ENCODE results near the gene CYP2W1. TPM values are rescaled to one million over a fixed set of nuclear protein-coding genes. Genes with fewer than 3 reads are reported as not detected.
"Not testable (repeated sequence)": the region's sequence is repeated elsewhere in the genome, so short reads cannot be mapped to it uniquely, and the experiment has no call there.

The CYP2W1 gene
- total and polyA plus RNA-seq, 8 donors: 0.12 to 0.76 (median 0.35) TPM; not detected in 1

DNA sequence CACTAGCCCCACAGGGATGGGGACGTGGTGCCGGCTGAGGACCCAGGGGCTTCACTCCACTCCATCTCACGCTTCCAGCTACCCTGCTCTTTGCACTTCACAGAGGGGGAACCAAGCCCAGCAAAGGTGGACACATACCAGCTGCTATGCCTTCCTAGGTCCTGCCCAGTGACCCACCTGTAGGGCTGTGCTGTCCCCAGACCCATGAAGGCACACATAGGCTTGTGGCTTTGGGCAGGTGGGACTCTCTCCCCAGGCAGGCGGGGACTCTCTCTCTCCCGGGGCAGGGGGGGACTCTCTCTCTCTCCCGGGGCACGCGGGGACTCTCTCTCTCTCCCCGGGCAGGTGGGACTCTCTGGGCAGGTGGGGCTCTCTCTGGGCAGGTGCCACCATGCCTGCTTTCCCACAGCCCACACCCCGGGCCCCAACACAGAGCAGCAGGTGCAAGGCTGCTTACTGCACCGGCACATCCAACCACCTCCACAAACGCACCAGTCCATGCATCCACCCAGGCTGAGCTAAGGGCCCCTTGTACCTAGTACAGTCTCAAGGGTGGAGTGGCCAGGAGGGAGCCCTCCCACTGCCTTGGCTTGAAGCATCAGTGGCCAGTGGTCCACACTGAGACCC lies 47.6 kb downstream of the CYP2W1 start:
- Histone ChIP-seq H3K4me1 (peaks cover 6 to 18% (median 9%) of the 10 kb centered on the region in 3 donors), H3K4me3 (no peak overlapping the region), H3K27me3 (no peaks in the 10 kb centered on the region), H3K36me3 (no peaks in the 10 kb centered on the region), H3K9me3 (no peaks in the 10 kb centered on the region), H3K27ac (no peak overlapping the region)
- FAIRE-seq (no peak), DNase-seq (peak in 2 of 6 donors; percentile 31 to 63), ATAC-seq (no peak)
- 85 to 86% methylated on average over 12 of the region's 12 CpGs for WGBS, 2 donors
- intact Hi-C loops (cut with DNase I): no loop called here
- TF ChIP-seq, protein P1, sequence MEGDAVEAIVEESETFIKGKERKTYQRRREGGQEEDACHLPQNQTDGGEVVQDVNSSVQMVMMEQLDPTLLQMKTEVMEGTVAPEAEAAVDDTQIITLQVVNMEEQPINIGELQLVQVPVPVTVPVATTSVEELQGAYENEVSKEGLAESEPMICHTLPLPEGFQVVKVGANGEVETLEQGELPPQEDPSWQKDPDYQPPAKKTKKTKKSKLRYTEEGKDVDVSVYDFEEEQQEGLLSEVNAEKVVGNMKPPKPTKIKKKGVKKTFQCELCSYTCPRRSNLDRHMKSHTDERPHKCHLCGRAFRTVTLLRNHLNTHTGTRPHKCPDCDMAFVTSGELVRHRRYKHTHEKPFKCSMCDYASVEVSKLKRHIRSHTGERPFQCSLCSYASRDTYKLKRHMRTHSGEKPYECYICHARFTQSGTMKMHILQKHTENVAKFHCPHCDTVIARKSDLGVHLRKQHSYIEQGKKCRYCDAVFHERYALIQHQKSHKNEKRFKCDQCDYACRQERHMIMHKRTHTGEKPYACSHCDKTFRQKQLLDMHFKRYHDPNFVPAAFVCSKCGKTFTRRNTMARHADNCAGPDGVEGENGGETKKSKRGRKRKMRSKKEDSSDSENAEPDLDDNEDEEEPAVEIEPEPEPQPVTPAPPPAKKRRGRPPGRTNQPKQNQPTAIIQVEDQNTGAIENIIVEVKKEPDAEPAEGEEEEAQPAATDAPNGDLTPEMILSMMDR (IDR thresholded peaks at IDR 0.05): no peak

DNA sequence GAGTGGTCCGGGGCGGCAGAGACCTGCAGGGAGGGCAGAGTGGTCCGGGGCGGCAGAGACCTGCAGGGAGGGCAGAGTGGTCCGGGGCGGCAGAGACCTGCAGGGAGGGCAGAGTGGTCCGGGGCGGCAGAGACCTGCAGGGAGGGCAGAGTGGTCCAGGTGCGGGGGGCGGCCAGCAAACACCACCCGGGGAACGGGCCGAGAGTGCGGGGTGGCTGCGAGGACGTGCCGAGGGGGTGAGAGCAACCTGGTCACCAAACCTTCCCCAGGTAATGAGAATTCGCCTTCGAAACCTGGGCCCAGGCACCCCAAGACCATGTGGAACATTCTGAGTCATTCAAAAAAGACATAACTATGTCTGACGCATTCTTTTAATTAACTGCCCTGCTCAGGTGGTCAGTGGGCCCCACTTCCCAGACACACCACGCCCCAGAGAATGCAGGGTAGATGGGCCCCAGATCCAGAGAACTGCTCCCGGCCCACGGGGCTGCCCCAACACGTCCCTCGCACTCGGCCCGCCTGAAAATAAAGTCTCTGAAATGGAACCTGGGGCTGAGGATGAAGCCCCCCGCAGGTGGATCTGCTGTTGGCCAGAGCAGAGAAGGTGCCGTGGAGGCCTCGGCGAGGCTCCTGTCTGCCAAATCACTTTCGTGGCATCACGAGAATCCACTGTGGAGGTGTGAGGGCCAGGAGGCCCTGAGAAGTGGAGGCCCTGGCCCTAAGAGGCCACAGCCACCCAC lies 48.9 kb downstream of the CYP2W1 start:
- intact Hi-C loops (cut with DNase I): no loop called here
- Histone ChIP-seq H3K4me3 (no peak overlapping the region), H3K27ac (no peak overlapping the region), H3K27me3 (no peaks in the 10 kb centered on the region), H3K9me3 (no peaks in the 10 kb centered on the region), H3K36me3 (no peaks in the 10 kb centered on the region), H3K4me1 (peaks cover 6 to 7% (median 7%) of the 10 kb centered on the region in 3 donors)
- 94% methylated on average over 27 to 29 of the region's 33 CpGs for WGBS, 2 donors
- TF ChIP-seq, protein P1 (IDR thresholded peaks at IDR 0.05): no peak
- ATAC-seq: no peak
- FAIRE-seq: no peak
- peak in 2 of 6 donors; percentile 17 to 54 for DNase-seq

DNA sequence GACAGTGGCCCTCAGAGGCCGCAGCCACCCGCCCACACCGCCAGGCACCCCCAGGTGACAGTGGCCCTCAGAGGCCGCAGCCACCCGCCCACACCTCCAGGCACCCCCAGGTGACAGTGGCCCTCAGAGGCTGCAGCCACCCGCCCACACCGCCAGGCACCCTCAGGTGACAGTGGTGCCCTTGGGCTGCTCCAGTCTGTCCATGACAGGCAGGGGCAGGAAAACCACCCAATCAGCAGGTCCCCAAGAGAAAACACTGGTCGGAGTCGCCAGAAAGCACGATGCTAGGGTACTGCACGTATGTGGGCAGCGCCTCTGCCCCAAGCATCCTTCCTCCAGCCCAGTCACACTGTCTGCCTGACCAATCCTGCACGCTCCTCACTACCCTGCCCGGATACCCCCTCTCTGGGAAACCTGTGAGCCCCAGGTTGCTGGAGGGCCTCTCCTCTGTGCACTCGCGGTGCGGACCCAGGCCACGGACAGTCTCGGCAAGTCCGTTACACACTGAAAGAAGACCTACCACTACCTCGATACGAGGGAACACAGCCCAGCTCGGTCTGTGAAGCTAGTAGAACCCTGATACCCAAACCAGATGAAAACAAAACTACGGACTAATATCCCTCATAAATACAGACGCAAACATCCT lies 49.7 kb downstream of the CYP2W1 start:
- no peaks in the 10 kb centered on the region for H3K9me3 ChIP-seq
- FAIRE-seq: no peak
- H3K27ac ChIP-seq: no peak overlapping the region
- no peaks in the 10 kb centered on the region for H3K27me3 ChIP-seq
- H3K4me1 ChIP-seq: peaks cover 6 to 7% (median 6%) of the 10 kb centered on the region in 3 donors
- DNase-seq: peak in 2 of 6 donors; percentile 19 to 49
- TF ChIP-seq, protein P1 (IDR thresholded peaks at IDR 0.05): no peak
- no peak for ATAC-seq
- H3K4me3 ChIP-seq: no peak overlapping the region
- 92 to 95% methylated on average over 20 to 25 of the region's 25 CpGs for WGBS, 2 donors
- intact Hi-C loops (cut with DNase I): no loop called here
- H3K36me3 ChIP-seq: no peaks in the 10 kb centered on the region

DNA sequence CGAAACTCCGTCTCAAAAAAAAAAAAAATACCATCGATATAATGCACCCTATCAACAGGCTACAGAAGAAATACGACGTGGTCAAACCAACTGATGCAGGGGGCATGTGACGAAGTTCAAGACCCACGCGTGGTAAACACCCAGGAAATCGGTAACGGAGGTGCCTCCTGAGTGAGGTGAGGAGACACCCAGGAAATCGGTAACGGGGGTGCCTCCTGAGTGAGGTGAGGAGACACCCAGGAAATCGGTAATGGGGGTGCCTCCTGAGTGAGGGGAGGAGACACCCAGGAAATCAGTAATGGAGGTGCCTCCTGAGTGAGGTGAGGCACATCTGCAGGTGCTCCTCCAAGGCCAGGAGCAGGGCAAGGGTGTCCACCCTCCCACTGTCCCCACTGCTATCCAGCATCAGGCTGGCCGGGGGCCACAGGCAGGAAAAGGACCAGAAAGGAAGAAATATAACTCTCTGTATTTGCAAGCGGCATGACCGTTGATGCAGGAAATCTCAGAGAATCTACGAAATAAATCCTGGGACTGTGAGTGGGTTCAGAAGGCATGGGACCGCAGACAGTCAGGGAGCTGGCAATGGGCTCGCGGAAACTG lies 50.7 kb downstream of the CYP2W1 start:
- TF ChIP-seq, protein P1 (IDR thresholded peaks at IDR 0.05): no peak
- Histone ChIP-seq H3K4me1 (peaks cover 6 to 7% (median 6%) of the 10 kb centered on the region in 3 donors), H3K36me3 (no peaks in the 10 kb centered on the region), H3K9me3 (no peaks in the 10 kb centered on the region), H3K27ac (no peak overlapping the region), H3K27me3 (no peaks in the 10 kb centered on the region), H3K4me3 (no peak overlapping the region)
- FAIRE-seq: no peak
- intact Hi-C loops (cut with DNase I): no loop called here
- ATAC-seq: no peak
- peak in 1 of 6 donors; percentile 20 for DNase-seq
- 92 to 97% methylated on average over 20 of the region's 20 CpGs for WGBS, 2 donors

DNA sequence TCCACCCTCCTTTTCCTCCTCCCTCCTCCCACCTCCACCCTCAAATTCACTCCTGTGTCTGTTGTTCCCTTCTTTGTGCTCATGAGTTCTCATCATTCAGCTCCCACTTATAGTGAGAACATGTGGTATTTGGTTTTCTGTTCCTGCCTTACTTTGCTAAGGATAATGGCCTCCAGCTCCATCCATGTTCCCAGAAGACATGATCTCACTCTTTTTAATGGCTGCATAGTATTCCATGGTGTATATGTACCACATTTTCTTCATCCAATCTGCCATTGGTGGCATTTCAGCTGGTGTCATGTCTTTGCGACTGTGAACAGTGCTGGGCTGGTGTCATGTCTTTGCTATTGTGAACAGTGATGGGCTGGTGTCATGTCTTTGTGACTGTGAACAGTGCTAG lies 51.8 kb downstream of the CYP2W1 start:
- H3K27me3 ChIP-seq; ATAC-seq; H3K9me3 ChIP-seq; H3K27ac ChIP-seq; H3K4me1 ChIP-seq; intact Hi-C loops (cut with DNase I); FAIRE-seq; H3K4me3 ChIP-seq; DNase-seq; H3K36me3 ChIP-seq: not testable (repeated sequence)
- WGBS, 2 donors: 89 to 97% methylated on average over 1 of the region's 1 CpG

DNA sequence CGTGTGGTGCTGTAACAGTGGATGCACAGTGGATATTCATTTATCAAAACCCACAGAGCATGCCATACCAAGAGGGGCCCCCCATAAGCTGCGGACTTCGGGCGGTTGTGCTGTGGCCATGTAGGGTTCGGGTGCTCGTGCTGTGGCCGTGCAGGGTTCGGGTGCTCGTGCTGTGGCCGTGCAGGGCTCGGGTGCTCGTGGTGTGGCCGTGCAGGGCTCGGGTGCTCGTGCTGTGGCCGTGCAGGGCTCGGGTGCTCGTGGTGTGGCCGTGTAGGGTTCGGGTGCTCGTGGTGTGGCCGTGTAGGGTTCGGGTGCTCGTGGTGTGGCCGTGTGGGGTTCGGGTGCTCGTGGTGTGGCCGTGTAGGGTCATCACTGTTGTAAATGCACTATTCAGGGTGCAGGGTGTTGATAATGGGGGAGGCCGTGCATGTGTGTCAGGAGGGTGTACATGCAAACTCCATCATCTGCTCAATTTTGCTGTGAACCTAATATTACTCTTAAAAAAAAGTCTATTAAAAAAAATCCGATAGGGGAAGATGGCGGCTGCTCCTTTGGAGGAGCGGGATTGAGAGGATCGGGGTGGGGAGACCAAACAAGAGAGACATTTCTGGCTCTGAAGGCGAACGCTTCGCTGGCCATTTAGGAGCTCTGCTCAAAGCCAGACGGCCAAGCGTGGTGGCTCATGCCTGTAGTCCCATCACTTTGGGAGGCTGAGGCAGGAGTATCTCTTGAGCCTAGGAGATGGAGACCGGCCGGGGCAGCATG lies 53.4 kb downstream of the CYP2W1 start:
- H3K4me3 ChIP-seq; H3K4me1 ChIP-seq; H3K9me3 ChIP-seq; H3K36me3 ChIP-seq; FAIRE-seq; intact Hi-C loops (cut with DNase I); H3K27ac ChIP-seq; ATAC-seq; H3K27me3 ChIP-seq: not testable (repeated sequence)
- DNase-seq: peak in 1 of 6 donors; percentile 48
- WGBS, 2 donors: 93 to 96% methylated on average over 37 to 40 of the region's 40 CpGs

Measured in pancreas (tissue), 10 donors.